ENCODE results near the gene MYMX.

Gene MYMX

GRCh38 chr6:44216677-44217331, at the start of gene MYMX:
Gene MYMX (plus strand): TSS chr6:44216926. CDS start chr6:44217472, 546 bp downstream.
- H3K4me3 ChIP-seq (ENCODE audit: control insufficient read depth, low read depth, low read length) = no peak within 1 kb of the TSS
- DNase-seq (ENCODE audit: low read depth) = no peak
- TF ChIP-seq CTCF (conservative IDR thresholded peaks at IDR 0.05; ENCODE audit: control insufficient read depth, insufficient read depth, low read depth, low read length) = no peak

GRCh38 chr6:44167567-44167966, 49.2 kb upstream of the MYMX start:
- TF ChIP-seq CTCF (conservative IDR thresholded peaks at IDR 0.05; ENCODE audit: control insufficient read depth, insufficient read depth, low read depth, low read length) = no peak
- H3K4me3 ChIP-seq (ENCODE audit: control insufficient read depth, low read depth, low read length) = no peak overlapping the region
- DNase-seq (ENCODE audit: low read depth) = no peak

- no peak for TF ChIP-seq CTCF (conservative IDR thresholded peaks at IDR 0.05; ENCODE audit: control insufficient read depth, insufficient read depth, low read depth, low read length)
- H3K4me3 ChIP-seq (ENCODE audit: control insufficient read depth, low read depth, low read length) = no peak overlapping the region
- DNase-seq (ENCODE audit: low read depth) = peak; percentile 17
Observed at GRCh38 chr6:44169154-44169553, 47.6 kb upstream of the MYMX start.

- no peak for TF ChIP-seq CTCF (conservative IDR thresholded peaks at IDR 0.05; ENCODE audit: control insufficient read depth, insufficient read depth, low read depth, low read length)
- H3K4me3 ChIP-seq (ENCODE audit: control insufficient read depth, low read depth, low read length) = no peak overlapping the region
- DNase-seq (ENCODE audit: low read depth) = no peak
Observed at GRCh38 chr6:44169886-44170570, 46.7 kb upstream of the MYMX start.

- no peak for TF ChIP-seq CTCF (conservative IDR thresholded peaks at IDR 0.05; ENCODE audit: control insufficient read depth, insufficient read depth, low read depth, low read length)
Observed at GRCh38 chr6:44171899-44172546, 44.7 kb upstream of the MYMX start.

GRCh38 chr6:44172731-44173500, 43.8 kb upstream of the MYMX start:
- TF ChIP-seq CTCF (conservative IDR thresholded peaks at IDR 0.05; ENCODE audit: control insufficient read depth, insufficient read depth, low read depth, low read length) = peak; percentile 92

More at GRCh38 chr6:44171899-44172546, 44.7 kb upstream of the MYMX start:
- DNase-seq (ENCODE audit: low read depth) = no peak
- no peak overlapping the region for H3K4me3 ChIP-seq (ENCODE audit: control insufficient read depth, low read depth, low read length)

More at GRCh38 chr6:44172731-44173500, 43.8 kb upstream of the MYMX start:
- DNase-seq (ENCODE audit: low read depth) = peak; percentile 74
- no peak overlapping the region for H3K4me3 ChIP-seq (ENCODE audit: control insufficient read depth, low read depth, low read length)

Data from fibroblast of mammary gland (primary cell).